IPS-20b (cell line): ENCODE results near the gene GOLGA6B.
"Not testable (repeated sequence)": the region's sequence is repeated elsewhere in the genome, so short reads cannot be mapped to it uniquely, and the experiment has no call there.

ENCODE experiments used
- H3K27ac ChIP-seq: one replicate; pipeline ENCODE4 v1.5.1; 2013; ENCODE audit warnings: low read length
- H3K27me3 ChIP-seq: 2 replicates; pipeline ENCODE4 v1.6.1; 2013; ENCODE audit warnings: mild to moderate bottlenecking, low read length, inconsistent platforms; ENCODE audit not compliant: insufficient read depth
- H3K36me3 ChIP-seq: 2 replicates; pipeline ENCODE4 v1.6.1; 2013; ENCODE audit warnings: low read depth, mild to moderate bottlenecking, inconsistent platforms, low read length, moderate library complexity; ENCODE audit not compliant: insufficient read depth
- H3K4me1 ChIP-seq: 2 replicates; pipeline ENCODE4 v1.6.1; 2013; ENCODE audit warnings: mild to moderate bottlenecking, control low read depth, inconsistent platforms, low read length, moderate library complexity; ENCODE audit not compliant: insufficient read depth
- H3K4me3 ChIP-seq: 2 replicates; pipeline ENCODE4 v1.5.1; 2013; ENCODE audit warnings: mild to moderate bottlenecking, low read length, inconsistent platforms
- H3K9ac ChIP-seq: 2 replicates; pipeline ENCODE4 v1.6.1; 2013; ENCODE audit warnings: low read depth, mild to moderate bottlenecking, inconsistent platforms, low read length, moderate library complexity
- H3K9me3 ChIP-seq: 2 replicates; pipeline ENCODE4 v1.6.1; 2013; ENCODE audit warnings: mild to moderate bottlenecking, low read depth, low read length, inconsistent platforms; ENCODE audit not compliant: insufficient read depth

Gene GOLGA6B

DNA sequence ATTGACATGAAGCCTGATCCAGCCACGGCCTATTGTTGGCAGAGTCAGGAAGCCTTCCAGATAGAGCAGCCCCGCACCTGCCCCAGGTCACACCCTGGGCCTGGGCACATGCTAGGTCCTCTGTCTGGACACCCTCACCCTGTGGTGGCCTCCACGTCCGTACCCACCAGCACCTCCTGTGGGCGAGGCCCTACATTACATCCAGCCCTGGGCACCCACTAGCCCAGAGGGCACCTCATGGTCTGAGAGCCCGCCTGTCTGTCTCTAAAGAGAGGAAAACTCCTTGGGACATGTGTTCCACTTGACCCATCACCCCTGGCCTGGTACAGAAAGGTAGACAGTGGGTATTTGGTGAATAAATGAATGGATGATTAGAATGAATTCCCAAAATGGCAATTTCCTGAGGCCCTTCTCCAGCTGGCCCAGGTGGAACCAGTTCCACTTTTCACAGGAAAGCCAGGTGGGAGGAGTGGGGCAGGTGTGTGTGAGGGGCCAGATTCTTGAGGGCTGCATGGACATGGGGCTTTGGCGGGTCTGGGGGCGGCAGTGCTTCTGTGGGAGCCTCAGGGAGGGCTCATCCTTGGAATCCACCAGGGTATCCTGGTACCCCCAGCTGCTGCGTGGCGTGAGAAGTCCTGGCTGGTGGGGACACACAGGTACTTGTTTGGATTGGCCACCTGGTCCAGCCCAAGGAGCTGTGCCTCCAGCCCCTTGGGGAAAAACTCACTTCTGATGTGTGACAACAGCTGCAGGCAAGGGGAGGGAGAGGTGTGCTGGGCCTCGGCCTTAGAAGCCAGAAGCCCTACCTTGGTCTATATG lies 26.0 kb upstream of the GOLGA6B start:
- not testable (repeated sequence) for H3K4me3 ChIP-seq, H3K4me1 ChIP-seq, H3K36me3 ChIP-seq, H3K27ac ChIP-seq, H3K9me3 ChIP-seq, H3K9ac ChIP-seq, H3K27me3 ChIP-seq

DNA sequence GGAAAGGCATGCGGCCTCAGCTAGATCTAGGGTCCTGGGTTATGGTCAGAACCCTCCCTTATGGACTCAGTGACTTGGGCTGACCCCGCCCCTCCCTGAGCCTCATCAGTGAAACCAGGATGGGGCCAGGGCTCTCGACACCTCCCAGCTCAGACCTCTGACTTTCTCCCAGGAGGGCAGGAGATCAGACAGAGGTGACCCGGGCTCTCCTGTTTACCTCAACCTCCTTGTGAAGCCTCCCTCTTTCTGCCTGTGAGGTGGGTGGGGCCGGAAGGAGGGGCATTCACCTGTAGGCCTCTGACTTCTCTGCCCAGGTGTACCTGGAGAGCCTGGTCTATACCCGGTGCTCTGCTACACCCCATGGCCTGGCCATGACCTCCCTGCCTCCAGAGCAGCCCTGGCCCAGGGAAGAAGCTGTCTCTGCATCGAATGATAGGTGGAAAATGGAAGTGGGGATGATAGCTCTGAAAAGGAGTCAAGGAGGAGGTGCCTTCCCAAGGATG lies 25.4 kb upstream of the GOLGA6B start:
- H3K9me3 ChIP-seq, H3K9ac ChIP-seq, H3K36me3 ChIP-seq, H3K27ac ChIP-seq, H3K4me3 ChIP-seq, H3K27me3 ChIP-seq, H3K4me1 ChIP-seq: not testable (repeated sequence)

DNA sequence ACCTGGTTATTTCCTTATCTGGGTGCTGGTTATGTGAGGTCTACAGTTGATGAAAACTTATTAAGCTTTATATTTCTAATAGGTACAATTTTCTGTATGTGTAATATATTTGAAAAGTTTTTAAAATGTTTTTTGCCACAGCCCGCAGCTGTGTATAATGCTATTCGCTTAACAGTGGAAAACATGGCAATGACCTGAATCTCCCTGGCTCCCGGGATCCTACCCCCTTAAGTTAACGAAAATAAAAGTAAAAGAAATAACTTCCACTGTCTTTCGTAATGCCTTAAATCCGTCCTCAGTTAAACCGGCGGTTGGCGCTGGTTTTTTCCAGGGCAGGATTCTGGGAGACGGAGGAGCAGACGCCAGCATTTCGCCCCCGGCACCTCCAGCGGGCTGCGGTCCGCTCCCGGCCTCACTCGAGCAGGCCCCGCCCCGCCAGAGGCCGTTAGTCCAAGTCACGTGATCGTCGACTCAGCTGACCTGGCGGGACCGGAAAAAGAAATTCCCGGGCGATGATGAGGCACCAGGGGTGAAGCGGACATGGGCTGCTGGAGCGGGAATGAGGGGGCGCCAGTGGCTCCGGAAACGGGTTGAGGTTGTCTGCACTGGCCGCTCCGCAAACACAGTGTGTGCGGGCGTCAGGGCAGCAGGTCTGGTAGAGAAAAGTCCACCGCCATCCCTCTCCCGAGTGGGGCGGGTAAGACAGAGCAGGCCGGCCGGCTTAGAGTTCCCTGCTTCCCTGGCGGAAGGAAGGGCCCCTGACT lies 17.8 kb upstream of the GOLGA6B start:
- not testable (repeated sequence) for H3K27me3 ChIP-seq, H3K9ac ChIP-seq, H3K4me1 ChIP-seq, H3K9me3 ChIP-seq, H3K27ac ChIP-seq, H3K36me3 ChIP-seq
- peak overlapping the region; percentile 49; the same call in 1 of the 2 replicates for H3K4me3 ChIP-seq

DNA sequence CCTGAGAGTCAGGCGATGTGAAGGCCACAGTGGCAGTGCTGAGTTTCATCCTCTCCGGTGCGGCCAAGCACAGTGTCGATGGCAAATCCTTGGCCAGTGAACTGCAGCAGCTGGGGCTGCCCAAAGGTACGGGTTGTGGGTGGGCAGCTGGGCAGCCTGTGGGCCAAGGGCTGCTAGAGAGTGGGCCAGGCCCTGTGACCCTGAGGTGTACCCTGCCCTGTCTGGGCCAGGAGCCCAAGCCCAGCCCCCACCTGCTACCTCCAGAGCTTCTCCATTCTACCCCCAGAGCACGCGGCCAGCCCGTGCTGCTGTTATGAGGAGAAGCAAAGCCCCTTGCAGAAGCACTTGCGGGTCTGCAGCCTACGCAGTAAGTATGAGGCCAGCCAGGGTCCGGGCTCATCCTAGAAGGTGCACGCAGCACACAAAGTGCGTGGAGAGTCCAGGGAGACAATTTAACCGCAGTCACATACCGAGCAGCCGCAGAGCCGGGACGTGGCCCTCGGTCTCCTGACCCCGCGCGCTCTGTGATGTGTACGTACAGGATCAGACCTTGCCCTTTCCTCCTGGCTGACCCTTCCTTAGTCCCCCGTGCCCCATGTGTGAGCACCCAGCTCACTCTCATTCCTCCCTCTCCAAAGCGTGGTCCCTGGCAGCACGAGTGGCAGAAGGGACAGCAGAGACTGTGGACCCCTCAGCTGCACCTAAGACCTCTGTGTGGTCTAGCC lies 14.6 kb upstream of the GOLGA6B start:
- not testable (repeated sequence) for H3K4me1 ChIP-seq, H3K36me3 ChIP-seq, H3K27me3 ChIP-seq, H3K9me3 ChIP-seq, H3K27ac ChIP-seq, H3K4me3 ChIP-seq, H3K9ac ChIP-seq

DNA sequence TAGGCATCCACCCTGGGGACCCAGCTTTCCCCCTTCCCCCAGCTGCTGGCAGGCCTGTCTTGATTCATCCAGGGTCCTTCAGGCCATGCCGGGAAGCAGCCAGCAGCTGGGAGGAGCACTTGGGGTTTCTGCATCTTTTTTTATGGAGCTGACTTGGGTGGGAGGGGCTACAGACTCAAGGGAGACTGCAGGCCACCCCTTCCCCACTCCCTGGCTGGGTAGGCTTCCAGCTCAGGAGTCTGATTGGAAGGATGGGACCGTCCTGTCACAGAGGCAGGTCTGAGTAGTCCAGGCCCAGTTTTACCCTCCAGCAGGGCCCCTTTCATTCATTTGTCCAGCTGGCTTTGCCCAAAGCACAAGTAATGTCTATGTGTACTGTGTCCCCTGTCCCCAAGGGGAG lies 12.2 kb upstream of the GOLGA6B start:
- not testable (repeated sequence) for H3K9ac ChIP-seq, H3K27ac ChIP-seq, H3K4me1 ChIP-seq

DNA sequence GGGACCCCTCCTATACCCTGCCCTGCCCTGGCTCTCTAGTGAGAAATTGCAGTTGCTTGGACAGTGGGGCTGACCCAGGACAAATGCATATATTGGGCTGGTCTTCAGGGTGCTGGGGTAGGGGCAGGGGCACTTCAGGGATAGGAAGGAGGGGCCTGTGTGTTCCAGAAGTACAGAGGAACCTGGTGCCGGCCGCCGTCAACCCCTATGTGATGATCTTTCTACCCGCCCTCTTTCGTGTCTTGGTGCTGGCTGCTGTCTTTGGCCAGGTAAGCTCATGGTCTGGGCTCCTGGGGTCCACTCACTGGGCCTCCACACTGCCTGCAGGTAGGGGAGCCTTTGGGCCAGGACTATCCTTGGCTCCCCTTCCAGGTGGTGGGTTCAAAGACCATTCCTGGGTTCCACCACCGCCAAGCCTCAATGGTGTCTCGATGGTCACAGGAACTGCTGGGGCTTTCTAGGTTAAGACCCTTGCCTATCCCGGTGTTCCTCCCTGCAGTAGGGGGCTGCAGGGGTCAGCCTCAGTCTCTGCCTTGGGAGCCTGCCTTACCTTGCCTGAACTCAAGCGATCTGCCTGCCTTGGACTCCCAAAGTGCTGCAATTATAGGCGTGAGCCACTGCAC lies 5.8 kb upstream of the GOLGA6B start:
- H3K27me3 ChIP-seq, H3K36me3 ChIP-seq, H3K4me1 ChIP-seq, H3K9ac ChIP-seq, H3K9me3 ChIP-seq, H3K27ac ChIP-seq, H3K4me3 ChIP-seq: not testable (repeated sequence)

More for the DNA sequence above, 12.2 kb upstream of the GOLGA6B start:
- H3K36me3 ChIP-seq, H3K27me3 ChIP-seq, H3K4me3 ChIP-seq, H3K9me3 ChIP-seq: not testable (repeated sequence)

DNA sequence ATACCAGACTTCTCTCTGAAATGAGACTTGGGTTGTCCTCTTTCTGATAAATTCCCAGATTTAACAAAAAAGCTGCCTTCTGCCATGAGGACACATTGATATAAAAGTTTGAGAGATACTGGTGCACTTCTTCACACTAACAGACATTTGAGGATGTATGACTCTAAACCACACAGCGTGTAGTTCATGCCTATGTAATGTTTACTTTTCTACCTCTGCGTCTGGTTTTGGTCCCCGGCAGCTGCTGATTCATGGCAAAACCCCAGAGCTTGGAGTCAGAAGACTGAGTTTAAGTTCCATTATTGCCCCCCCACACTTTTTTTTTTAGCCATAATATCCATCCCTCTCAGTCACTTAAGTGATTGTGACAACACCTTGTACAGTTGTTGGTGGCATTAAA lies 1.5 kb downstream of the GOLGA6B start:
- H3K9me3 ChIP-seq, H3K27ac ChIP-seq, H3K4me3 ChIP-seq, H3K36me3 ChIP-seq, H3K27me3 ChIP-seq, H3K4me1 ChIP-seq, H3K9ac ChIP-seq: not testable (repeated sequence)

DNA sequence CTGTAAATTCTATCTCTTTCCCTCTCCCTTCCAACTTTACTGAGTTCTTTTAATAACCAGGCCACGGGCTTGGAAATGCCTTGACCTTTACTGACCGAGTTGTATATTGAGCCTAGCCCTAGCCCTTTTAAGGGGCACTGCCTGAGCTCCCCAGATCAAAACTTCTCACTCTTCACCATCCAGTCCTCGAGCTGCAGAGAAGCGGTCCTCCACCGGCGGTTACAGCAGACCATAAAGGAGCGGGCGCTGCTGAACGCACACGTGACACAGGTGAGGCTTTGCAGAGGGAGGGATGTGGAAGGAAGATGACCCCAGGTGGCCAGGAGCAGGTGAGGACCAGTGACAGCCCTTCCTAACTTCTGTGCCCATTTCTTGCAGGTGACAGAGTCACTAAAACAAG lies 6.6 kb downstream of the GOLGA6B start:
- H3K4me1 ChIP-seq, H3K9me3 ChIP-seq, H3K9ac ChIP-seq, H3K27me3 ChIP-seq, H3K27ac ChIP-seq, H3K4me3 ChIP-seq, H3K36me3 ChIP-seq: not testable (repeated sequence)

DNA sequence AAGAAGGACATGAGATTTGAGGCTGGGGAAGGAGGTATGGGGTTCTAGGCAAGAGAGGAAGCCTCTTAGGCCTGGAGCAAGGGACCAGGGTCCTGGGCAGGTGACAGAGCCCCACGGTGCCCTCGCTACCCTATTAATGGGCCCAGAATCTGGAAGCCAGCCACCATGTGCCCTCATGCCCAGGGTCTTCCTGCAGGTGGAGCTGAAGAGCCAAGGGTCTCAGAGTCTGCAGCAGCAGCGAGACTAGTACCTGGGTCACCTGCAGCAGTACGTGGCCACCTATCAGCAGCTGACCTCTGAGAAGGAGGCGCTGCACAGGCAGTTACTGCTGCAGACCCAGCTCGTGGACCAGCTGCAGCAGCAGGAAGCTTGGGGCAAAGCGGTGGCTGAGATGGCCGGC lies 9.4 kb downstream of the GOLGA6B start:
- H3K4me1 ChIP-seq, H3K9me3 ChIP-seq, H3K27ac ChIP-seq, H3K27me3 ChIP-seq, H3K4me3 ChIP-seq, H3K9ac ChIP-seq, H3K36me3 ChIP-seq: not testable (repeated sequence)

DNA sequence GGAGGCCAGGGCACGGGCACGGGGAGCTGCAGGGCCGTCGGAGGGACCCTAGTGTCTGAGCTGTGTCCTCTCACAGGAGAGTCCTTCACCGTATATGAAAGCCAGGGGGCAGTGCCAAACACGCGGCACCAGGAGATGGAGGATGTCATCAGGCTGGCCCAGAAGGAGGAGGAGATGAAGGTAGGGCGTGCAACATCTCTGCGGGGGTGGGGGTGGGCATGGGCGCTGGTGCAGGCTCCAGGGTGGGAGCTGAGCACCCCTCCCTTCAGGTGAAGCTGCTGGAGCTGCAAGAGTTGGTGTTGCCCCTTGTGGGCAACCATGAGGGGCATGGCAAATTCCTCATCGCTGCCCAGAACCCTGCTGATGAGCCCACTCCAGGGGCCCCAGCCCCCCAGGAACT lies 11.2 kb downstream of the GOLGA6B start:
- H3K9me3 ChIP-seq, H3K36me3 ChIP-seq, H3K9ac ChIP-seq, H3K4me1 ChIP-seq, H3K27me3 ChIP-seq, H3K27ac ChIP-seq, H3K4me3 ChIP-seq: not testable (repeated sequence)

DNA sequence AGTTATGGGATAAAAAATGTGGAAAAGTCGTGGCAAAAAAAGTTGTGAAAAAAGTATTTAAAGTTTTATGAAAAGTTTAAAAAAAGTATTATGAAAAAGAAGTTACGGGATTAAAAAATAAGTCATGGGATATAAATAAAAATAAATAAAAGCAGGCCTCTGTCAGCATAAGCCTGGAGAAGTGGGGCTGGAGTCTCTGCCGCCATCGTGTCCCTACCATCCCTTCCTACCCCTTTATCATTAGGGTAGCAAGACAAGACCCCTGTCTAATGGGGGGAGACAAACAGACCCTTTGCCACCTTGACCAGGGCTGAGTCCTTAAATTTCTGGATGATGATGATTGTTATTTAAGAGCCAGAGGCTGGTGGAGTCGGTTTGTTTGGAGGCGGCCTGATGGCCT lies 15.3 kb downstream of the GOLGA6B start:
- not testable (repeated sequence) for H3K9ac ChIP-seq, H3K36me3 ChIP-seq, H3K4me3 ChIP-seq, H3K9me3 ChIP-seq, H3K27me3 ChIP-seq, H3K27ac ChIP-seq
- H3K4me1 ChIP-seq, result peaks cover 19% of the 10 kb centered on the region; the same call in 1 of the 2 replicates
